ENCODE data around the gene MAPRE2. TPM values are rescaled to one million over a fixed set of nuclear protein-coding genes. Genes with fewer than 3 reads are reported as not detected.
"Not testable (repeated sequence)": the region's sequence is repeated elsewhere in the genome, so short reads cannot be mapped to it uniquely, and the experiment has no call there.

MAPRE2 gene
- total RNA-seq, 1 donor from 2014 or later, result 120 TPM

DNA sequence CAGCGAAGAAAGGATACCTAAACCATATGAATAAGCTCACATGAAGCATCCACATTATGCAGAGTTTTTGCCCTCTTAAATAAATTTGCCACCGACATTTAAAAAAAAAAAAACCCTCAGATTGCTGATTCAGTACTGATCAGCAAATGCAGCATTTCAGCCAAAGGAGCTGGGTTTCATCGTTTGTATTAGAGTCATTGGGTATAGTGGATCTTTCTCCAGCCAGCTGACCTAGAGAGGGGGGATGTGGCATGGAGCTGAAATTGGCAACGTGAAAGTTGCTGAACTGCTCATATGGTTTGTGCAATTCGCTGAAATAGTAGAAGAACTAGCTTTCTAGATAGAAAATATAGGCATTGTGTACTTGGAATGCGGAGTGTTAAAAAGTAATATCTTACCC is 126.1 kb downstream of the MAPRE2 start:
- TF ChIP-seq, protein P1, sequence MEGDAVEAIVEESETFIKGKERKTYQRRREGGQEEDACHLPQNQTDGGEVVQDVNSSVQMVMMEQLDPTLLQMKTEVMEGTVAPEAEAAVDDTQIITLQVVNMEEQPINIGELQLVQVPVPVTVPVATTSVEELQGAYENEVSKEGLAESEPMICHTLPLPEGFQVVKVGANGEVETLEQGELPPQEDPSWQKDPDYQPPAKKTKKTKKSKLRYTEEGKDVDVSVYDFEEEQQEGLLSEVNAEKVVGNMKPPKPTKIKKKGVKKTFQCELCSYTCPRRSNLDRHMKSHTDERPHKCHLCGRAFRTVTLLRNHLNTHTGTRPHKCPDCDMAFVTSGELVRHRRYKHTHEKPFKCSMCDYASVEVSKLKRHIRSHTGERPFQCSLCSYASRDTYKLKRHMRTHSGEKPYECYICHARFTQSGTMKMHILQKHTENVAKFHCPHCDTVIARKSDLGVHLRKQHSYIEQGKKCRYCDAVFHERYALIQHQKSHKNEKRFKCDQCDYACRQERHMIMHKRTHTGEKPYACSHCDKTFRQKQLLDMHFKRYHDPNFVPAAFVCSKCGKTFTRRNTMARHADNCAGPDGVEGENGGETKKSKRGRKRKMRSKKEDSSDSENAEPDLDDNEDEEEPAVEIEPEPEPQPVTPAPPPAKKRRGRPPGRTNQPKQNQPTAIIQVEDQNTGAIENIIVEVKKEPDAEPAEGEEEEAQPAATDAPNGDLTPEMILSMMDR (IDR thresholded peaks at IDR 0.05; ENCODE audit: borderline replicate concordance), result no peak
- no peak for DNase-seq
- intact Hi-C loops (cut with micrococcal nuclease), result no loop called here
- Histone ChIP-seq H3K4me1 (peaks cover 20% of the 10 kb centered on the region), H3K36me3 (no peaks in the 10 kb centered on the region), H3K27me3 (ENCODE audit: low read depth) (no peaks in the 10 kb centered on the region), H3K27ac (replicated peaks) (no peak overlapping the region), H3K9me3 (replicated peaks) (peaks cover 3% of the 10 kb centered on the region), H3K4me3 (no peak overlapping the region)

DNA sequence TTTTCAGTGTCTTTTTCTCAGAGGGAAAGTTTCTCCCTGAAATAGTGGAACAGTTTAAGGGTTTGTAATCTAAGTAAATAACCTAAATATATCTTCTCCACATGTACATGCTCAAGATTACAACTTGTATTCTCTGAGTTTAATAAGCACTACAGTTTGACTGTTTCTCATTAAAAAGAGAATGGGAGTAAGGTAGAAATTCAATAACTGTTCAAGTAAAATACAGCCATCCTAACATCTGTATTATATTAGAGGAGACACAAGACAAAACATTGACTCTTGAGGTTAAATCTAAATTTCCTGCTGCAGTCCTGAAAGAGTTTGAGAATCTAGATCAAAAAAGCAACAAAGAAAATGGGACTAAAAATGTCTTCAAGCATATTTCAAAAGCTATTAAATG is 126.6 kb downstream of the MAPRE2 start:
- H3K4me3 ChIP-seq, result no peak overlapping the region
- no peak overlapping the region for H3K27ac ChIP-seq (replicated peaks)
- peaks cover 3% of the 10 kb centered on the region for H3K9me3 ChIP-seq (replicated peaks)
- no peaks in the 10 kb centered on the region for H3K27me3 ChIP-seq (ENCODE audit: low read depth)
- no peaks in the 10 kb centered on the region for H3K36me3 ChIP-seq
- peaks cover 20% of the 10 kb centered on the region for H3K4me1 ChIP-seq
- DNase-seq, result no peak
- intact Hi-C loops (cut with micrococcal nuclease), result no loop called here
- TF ChIP-seq, protein P1 (IDR thresholded peaks at IDR 0.05; ENCODE audit: borderline replicate concordance), result no peak

DNA sequence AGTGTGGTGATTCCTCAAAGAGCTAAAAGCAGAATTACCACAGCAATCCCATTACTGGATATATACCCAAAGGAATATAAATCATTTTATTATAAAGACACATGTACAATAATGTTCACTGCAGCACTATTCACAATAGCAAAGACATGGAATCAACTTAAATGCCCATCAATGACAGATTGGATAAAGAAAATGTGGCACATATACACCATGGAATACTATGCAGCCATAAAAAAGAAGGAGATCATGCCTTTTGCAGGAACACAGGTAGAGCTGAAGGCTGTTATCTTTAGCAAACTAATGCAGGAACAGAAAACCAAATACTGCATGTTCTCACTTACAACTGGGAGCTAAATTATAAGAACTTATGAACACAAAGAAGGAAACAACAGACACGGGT is 129.1 kb downstream of the MAPRE2 start:
- H3K36me3 ChIP-seq; intact Hi-C loops (cut with micrococcal nuclease); H3K27me3 ChIP-seq (ENCODE audit: low read depth); DNase-seq; H3K9me3 ChIP-seq (replicated peaks); H3K27ac ChIP-seq (replicated peaks); H3K4me3 ChIP-seq: not testable (repeated sequence)
- peaks cover 13% of the 10 kb centered on the region for H3K4me1 ChIP-seq

- peaks cover 13% of the 10 kb centered on the region for H3K4me1 ChIP-seq
- no peaks in the 10 kb centered on the region for H3K36me3 ChIP-seq
- no peak for DNase-seq
- no peak overlapping the region for H3K27ac ChIP-seq (replicated peaks)
- TF ChIP-seq, protein P1 (IDR thresholded peaks at IDR 0.05; ENCODE audit: borderline replicate concordance), result no peak
- H3K27me3 ChIP-seq (ENCODE audit: low read depth), result no peaks in the 10 kb centered on the region
- intact Hi-C loops (cut with micrococcal nuclease), result no loop called here
- peaks cover 4% of the 10 kb centered on the region for H3K9me3 ChIP-seq (replicated peaks)
- no peak overlapping the region for H3K4me3 ChIP-seq
These were observed 130.2 kb downstream of the MAPRE2 start for GRCh38 chr18:35171315-35171987.

GRCh38 chr18:35172009-35172408 is 130.8 kb downstream of the MAPRE2 start:
- no peak for DNase-seq
- Histone ChIP-seq H3K4me3 (no peak overlapping the region), H3K36me3 (no peaks in the 10 kb centered on the region), H3K9me3 (replicated peaks) (peaks cover 10% of the 10 kb centered on the region), H3K4me1 (peaks cover 13% of the 10 kb centered on the region), H3K27me3 (ENCODE audit: low read depth) (no peaks in the 10 kb centered on the region), H3K27ac (replicated peaks) (no peak overlapping the region)
- TF ChIP-seq, protein P1 (IDR thresholded peaks at IDR 0.05; ENCODE audit: borderline replicate concordance), result no peak
- intact Hi-C loops (cut with micrococcal nuclease), result no loop called here

- intact Hi-C loops (cut with micrococcal nuclease), result no loop called here
- H3K36me3 ChIP-seq, result no peaks in the 10 kb centered on the region
- H3K4me1 ChIP-seq, result peaks cover 13% of the 10 kb centered on the region
- DNase-seq, result no peak
- no peak overlapping the region for H3K27ac ChIP-seq (replicated peaks)
- H3K4me3 ChIP-seq, result no peak overlapping the region
- TF ChIP-seq, protein P1 (IDR thresholded peaks at IDR 0.05; ENCODE audit: borderline replicate concordance), result no peak
- H3K27me3 ChIP-seq (ENCODE audit: low read depth), result no peaks in the 10 kb centered on the region
- peaks cover 13% of the 10 kb centered on the region for H3K9me3 ChIP-seq (replicated peaks)
These were observed 131.3 kb downstream of the MAPRE2 start for GRCh38 chr18:35172451-35173035.
